GM23248 (cell line): ENCODE measurements around the gene WNK2.

Experiments
- EZH2 ChIP-seq: fragments of 200-600 bp; sonication (generic); IDR thresholded peaks from 2 replicates; pipeline ENCODE4 v1.6.1; 2018; ENCODE audit warnings: antibody characterized with exemption, mild to moderate bottlenecking; ENCODE audit not compliant: insufficient read depth, poor library complexity, severe bottlenecking
- EZH2phosphoT487 ChIP-seq: fragments of 200-600 bp; sonication (generic); IDR thresholded peaks from 2 replicates; pipeline ENCODE4 v1.6.1; 2018; ENCODE audit warnings: antibody characterized with exemption, moderate library complexity, mild to moderate bottlenecking, low read depth; ENCODE audit not compliant: insufficient read depth

DNA sequence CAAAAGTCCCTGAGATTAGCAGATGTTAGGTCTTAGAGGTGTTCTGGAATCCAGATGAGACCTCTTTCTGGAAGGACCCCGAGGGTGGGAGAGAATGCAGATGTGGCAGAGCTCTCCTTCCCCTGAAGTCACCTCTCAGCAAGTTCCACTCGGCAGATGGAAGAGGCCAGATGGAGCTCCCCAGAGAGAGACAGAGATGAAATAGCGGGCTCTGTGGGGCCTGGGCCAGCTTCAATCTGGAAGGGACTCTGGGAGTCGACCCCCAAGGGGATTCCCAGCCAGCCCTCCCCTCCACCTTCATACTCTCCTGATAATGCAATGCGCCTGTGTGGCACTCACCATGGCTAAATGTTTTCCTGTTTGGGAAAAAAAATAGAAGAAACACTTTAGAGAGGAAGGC, 60.2 kb downstream of the WNK2 start:
- no peak for TF ChIP-seq EZH2
- no peak for TF ChIP-seq EZH2phosphoT487
